ENCODE measurements around the gene APBA1. TPM values are rescaled to one million over a fixed set of nuclear protein-coding genes. Genes with fewer than 3 reads are reported as not detected.
A peak's percentile ranks its signal among the peaks of the same experiment; 100 is the strongest.

APBA1 gene
- not detected for polyA plus RNA-seq

DNA sequence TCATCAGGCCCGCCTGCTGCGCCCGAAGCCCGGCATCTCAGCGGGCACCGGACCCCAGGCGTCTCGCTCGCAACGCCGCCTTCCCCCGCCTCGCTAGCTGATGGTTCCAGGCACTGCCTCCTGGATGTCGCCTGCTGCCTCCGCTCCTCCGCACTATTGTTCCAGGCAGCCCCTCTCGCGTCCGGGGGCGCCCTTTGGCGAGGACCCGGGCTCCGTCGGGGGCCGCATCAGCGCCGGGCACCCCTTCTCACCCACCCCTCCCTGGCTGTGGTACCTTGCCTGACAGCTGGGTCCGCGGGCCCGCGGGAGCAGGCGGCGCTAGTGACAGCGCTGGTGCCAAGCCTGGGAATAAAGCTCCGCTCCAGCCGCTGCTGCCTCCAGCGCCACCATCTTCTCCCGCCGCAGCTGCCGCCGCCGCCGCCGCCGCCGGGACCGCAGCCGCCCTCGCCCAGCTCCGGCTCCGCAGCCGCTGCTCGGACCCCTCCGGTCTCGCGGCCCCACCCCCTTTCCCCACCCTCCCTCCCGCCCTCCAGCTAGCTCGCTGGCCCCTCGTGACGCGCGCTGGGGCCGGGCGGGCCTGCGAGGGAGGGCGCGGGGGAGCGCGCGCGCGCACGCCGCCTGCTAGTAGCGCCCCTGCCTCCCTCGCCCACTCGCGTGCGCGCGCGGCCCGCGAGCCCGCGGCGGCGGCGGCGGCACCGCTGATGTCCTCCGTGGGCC lies at the start of gene APBA1:
Gene APBA1, minus strand, starts transcription at position 493 of the 717 bp plus-strand sequence.
- Mint-ChIP-seq H3K9me3 (no peaks in the 10 kb centered on the region), H3K36me3 (no peaks in the 10 kb centered on the region), H3K27me3 (peaks cover 22% of the 10 kb centered on the region), H3K4me3 (peak within 1 kb of the TSS; percentile 43 to 85 (median 82)), H3K4me1 (peaks cover 0 to 14% (median 0%) of the 10 kb centered on the region in 3 donors), H3K27ac (no peak within 1 kb of the TSS)

DNA sequence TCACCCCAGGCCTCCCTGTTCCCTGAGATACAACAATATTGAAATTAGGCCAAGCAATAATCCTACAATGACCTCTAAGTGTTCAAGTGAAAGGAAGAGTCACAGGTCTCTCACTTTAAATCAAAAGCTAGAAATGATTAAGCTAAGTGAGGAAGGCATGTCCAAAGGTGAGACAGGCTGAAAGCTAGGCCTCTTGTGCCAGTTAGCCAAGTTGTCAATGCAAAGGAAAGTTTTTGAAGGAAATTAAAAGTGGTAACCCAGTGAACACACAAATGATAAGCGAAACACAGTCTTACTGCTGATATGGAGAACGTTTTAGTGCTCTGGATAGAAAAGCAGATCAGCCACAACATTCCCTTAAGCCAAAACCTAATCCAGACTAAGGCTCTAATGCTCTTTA lies 47.8 kb upstream of the APBA1 start:
- peaks cover 0 to 1% (median 0%) of the 10 kb centered on the region in 3 donors for H3K4me1 Mint-ChIP-seq
- no peak overlapping the region for H3K4me3 Mint-ChIP-seq
- no peak overlapping the region for H3K27ac Mint-ChIP-seq
- no peaks in the 10 kb centered on the region for H3K27me3 Mint-ChIP-seq
- H3K9me3 Mint-ChIP-seq = peaks cover 0 to 4% (median 0%) of the 10 kb centered on the region in 3 donors
- H3K36me3 Mint-ChIP-seq = peaks cover 25% of the 10 kb centered on the region

DNA sequence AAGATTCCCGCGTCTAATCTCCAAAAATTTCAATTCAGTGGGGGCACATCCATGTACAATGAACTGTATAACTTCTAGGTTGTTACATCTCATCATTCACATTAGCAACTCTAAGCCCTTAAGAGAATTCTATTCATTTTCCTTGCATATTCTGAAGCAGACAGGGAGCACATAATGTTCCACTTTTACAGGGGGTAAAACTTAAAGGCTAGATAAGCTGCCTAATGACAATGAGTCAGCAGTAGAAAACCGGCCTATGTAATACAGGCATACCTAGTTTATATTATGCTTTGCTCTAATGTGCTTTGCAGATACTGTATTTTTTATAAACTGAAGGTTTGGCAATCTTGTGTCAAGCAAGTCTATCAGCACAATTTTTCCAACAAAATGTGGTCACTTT lies 47.2 kb upstream of the APBA1 start:
- H3K36me3 Mint-ChIP-seq = peaks cover 22% of the 10 kb centered on the region
- H3K27ac Mint-ChIP-seq = no peak overlapping the region
- no peak overlapping the region for H3K4me3 Mint-ChIP-seq

DNA sequence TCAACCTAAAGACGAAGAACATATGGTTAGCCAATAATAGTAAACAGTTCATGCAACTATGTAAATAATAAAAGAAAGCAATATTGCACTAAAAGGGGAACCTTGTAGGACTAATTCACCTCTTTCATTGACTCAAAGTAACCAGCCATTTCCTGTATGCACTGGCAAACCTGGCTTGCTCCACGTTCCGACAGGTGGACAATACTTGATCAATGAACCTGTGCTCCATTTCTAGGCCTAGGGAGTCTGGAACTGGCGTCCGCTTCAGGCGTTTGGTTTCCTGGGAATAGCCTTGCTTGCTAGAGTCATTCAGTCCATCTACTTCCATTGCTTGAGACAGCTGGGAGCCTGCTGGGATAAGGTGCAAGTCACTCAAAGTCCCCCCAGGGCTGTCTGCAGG lies 46.0 kb upstream of the APBA1 start:
- Mint-ChIP-seq H3K36me3 (peaks cover 21% of the 10 kb centered on the region), H3K27me3 (no peaks in the 10 kb centered on the region), H3K4me3 (no peak overlapping the region), H3K9me3 (peaks cover 0 to 4% (median 0%) of the 10 kb centered on the region in 3 donors), H3K4me1 (no peaks in the 10 kb centered on the region), H3K27ac (no peak overlapping the region)

More for the DNA sequence above, 47.2 kb upstream of the APBA1 start:
- Mint-ChIP-seq H3K27me3 (no peaks in the 10 kb centered on the region), H3K9me3 (peaks cover 0 to 4% (median 0%) of the 10 kb centered on the region in 3 donors), H3K4me1 (no peaks in the 10 kb centered on the region)

DNA sequence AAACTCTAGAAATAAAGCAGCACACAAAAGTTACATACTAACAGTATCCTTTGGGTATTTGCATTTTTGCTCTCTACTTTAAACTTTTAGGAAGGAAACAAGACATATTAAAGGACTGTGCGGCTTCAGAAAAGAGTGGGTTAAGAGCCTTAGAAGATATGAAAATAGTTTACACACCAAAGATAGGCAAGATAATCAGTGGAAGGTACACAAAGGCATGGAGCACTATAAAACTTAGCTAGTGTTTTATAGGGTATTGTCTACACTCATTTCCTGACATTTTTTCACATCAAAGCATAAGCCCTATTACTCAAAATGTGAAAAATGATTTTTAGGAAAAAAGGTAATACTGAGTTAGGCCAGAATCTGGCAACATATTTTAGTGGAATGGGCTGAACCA lies 43.7 kb upstream of the APBA1 start:
- H3K27me3 Mint-ChIP-seq = no peaks in the 10 kb centered on the region
- H3K9me3 Mint-ChIP-seq = peaks cover 0 to 2% (median 0%) of the 10 kb centered on the region in 3 donors
- no peak overlapping the region for H3K4me3 Mint-ChIP-seq
- H3K27ac Mint-ChIP-seq = no peak overlapping the region
- no peaks in the 10 kb centered on the region for H3K4me1 Mint-ChIP-seq
- H3K36me3 Mint-ChIP-seq = peaks cover 20% of the 10 kb centered on the region

DNA sequence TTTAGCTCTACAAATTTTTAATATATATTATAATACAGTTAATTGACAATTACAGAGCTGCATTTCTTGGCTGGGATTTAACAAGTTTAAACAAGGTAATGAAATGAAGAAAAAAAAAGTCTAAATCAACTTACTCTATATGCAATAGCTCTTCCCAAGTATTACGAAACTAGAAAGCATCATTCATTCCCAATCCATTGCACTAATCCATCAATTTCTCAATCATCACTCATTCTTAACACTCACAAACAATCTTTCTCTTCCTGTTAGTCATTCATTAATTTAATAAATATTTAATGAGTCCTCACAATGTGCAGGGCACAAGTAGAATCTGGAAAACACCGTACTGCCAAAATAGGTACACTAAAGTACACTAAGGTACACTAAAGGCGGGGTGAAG lies 42.9 kb upstream of the APBA1 start:
- Mint-ChIP-seq H3K27me3 (no peaks in the 10 kb centered on the region), H3K36me3 (peaks cover 15% of the 10 kb centered on the region), H3K4me3 (no peak overlapping the region), H3K9me3 (peaks cover 0 to 2% (median 0%) of the 10 kb centered on the region in 3 donors), H3K4me1 (no peaks in the 10 kb centered on the region), H3K27ac (no peak overlapping the region)

DNA sequence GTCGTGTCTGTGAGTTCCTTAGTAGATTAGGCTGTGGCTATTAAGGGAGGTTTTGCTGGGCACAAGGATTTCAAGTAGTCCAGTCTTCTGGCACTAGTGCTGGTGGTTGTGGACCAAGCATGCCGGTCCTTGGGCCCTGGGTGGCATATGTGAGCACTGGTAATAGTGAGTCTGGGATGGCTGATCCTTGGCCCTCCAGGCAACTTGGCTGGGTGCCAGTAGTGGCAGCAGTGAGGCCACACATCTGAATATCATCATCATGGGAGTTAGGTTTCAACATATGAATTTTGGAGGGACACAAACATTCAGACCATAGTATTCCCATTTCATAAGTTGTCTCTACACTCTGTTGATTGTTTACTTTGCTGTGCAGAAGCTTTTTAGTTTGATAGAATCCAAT lies 25.3 kb upstream of the APBA1 start:
- Mint-ChIP-seq H3K27ac (no peak overlapping the region), H3K4me3 (no peak overlapping the region), H3K9me3 (peaks cover 15 to 38% (median 18%) of the 10 kb centered on the region in 3 donors), H3K36me3 (no peaks in the 10 kb centered on the region), H3K4me1 (no peaks in the 10 kb centered on the region), H3K27me3 (peaks cover 4% of the 10 kb centered on the region)

DNA sequence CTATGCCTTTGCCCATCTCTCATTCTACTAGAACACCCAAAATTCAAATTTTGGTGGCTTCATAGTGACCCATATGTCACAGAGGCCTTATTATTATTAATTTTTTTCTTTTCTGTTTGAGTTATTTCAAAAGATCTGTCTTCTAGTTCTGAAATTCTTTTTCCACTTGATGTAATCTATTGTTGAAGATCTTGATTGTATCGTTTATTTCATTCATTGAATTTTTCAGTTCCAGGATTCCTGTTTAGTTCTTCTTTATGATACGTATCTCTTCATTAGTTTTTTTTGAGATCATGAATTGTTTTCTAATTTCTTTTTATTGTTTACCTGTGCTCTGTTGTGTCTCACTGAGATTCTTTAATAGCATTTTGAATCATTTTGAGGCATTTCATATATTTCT lies 24.6 kb upstream of the APBA1 start:
- Mint-ChIP-seq H3K27ac (no peak overlapping the region), H3K4me1 (no peaks in the 10 kb centered on the region), H3K9me3 (peaks cover 15 to 35% (median 18%) of the 10 kb centered on the region in 3 donors), H3K4me3 (no peak overlapping the region), H3K27me3 (peaks cover 4% of the 10 kb centered on the region), H3K36me3 (no peaks in the 10 kb centered on the region)

DNA sequence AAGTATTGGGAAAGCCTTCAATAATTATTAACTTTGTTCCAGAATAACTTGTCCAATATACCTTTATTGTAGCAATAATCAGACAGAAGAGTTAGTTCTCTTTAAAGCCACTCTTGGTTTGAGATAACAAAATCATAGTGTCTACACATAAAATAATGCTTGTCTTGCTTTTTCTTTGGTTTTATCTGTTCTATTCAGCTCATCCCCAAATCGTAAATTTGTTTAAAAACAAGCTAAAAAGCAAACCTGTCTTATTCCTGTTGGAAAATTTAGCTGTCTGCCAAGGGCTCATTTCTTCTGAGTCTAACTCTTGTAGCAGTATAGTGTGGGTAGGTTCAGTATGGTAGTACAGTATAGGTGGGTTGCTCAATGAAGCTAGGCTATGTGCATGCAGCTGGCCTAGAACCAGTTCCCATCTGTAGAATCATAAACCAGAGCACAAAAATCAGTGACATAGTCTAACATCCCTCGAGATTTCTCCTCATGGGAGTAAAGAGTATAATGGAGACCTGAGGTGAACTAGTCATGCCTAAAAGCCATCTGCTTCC lies 17.9 kb upstream of the APBA1 start:
- Mint-ChIP-seq H3K4me3 (no peak overlapping the region), H3K27me3 (peaks cover 2% of the 10 kb centered on the region), H3K4me1 (no peaks in the 10 kb centered on the region), H3K36me3 (peaks cover 2% of the 10 kb centered on the region), H3K9me3 (peaks cover 2 to 8% (median 6%) of the 10 kb centered on the region in 3 donors), H3K27ac (no peak overlapping the region)

DNA sequence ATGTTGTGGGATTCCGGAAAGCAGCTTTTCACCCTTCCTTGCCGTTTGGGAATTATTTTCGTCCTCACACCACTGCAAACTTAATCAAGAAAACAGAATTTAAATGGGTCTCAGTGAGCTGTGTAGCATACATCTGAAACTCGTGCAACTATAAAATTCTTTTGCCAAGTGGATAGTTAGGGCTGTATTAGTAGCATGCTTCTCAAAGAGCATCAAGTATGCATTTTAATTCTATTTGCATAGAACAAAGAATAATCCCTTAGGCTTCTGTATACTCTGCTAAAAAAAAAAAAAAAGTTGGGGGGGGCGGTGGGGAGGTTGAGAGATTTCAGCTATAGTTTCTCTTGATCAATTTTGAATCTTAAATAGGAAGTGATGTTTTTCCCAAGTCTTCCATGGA lies 11.8 kb upstream of the APBA1 start:
- H3K9me3 Mint-ChIP-seq = no peaks in the 10 kb centered on the region
- H3K4me1 Mint-ChIP-seq = no peaks in the 10 kb centered on the region
- no peaks in the 10 kb centered on the region for H3K36me3 Mint-ChIP-seq
- H3K27me3 Mint-ChIP-seq = peaks cover 3% of the 10 kb centered on the region
- peak overlapping the region in 1 of 4 donors; percentile 28 for H3K4me3 Mint-ChIP-seq
- H3K27ac Mint-ChIP-seq = no peak overlapping the region

DNA sequence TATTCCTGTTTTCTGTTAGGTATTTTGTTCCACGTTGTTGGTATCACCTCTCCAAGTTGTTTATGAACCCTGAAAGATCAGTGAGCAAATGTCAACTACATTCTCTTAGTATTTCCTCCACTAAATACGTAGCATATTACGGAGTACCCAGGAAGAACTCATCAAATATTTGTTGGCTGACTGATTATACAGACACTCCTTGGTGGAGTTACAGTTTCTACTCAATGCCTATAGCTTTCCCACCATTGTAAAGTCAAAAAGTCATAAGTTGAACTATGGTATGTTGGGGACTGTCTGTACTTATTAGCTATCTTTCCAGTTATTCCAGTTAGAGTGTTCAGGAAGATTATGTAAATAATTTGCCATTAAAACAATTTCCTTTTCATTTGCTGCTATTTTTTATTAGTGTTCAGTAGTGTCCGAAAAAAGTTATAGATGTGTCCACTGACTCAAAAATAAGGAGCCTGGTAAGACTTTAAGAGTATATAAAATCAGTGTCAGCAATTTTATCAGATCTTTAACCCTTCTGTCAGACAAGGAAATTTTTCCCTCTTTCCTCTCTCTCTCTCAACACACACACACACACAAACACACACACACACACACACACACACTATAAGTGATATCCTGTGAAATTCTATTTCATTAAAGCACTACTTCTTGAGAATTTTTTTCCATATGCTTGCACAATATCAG lies 6.8 kb upstream of the APBA1 start:
- Mint-ChIP-seq H3K36me3 (no peaks in the 10 kb centered on the region), H3K4me1 (peaks cover 0 to 5% (median 0%) of the 10 kb centered on the region in 3 donors), H3K27ac (no peak overlapping the region), H3K9me3 (no peaks in the 10 kb centered on the region), H3K27me3 (peaks cover 2% of the 10 kb centered on the region), H3K4me3 (no peak overlapping the region)

DNA sequence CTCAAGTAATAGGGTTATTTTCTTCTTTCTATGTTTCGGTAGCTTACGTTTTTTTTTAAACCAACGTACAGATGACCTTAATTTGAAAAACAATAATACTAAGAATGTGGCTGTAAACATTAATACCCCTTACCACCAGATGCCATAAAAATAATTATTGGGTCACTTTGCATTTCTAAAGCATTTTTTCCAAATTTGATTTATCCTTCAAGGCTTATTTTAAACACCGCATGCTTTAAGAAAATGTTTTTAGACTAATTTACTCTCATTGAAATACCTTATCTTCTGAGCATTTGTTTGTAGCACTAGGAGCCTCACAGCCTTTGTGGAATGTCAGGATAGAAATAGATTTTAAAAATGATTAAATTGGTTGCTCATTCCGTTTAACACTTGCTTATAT lies 5.8 kb upstream of the APBA1 start:
- H3K4me1 Mint-ChIP-seq = peaks cover 0 to 7% (median 0%) of the 10 kb centered on the region in 3 donors
- no peaks in the 10 kb centered on the region for H3K36me3 Mint-ChIP-seq
- H3K27me3 Mint-ChIP-seq = peaks cover 7% of the 10 kb centered on the region
- no peak overlapping the region for H3K4me3 Mint-ChIP-seq
- H3K27ac Mint-ChIP-seq = no peak overlapping the region
- H3K9me3 Mint-ChIP-seq = no peaks in the 10 kb centered on the region

DNA sequence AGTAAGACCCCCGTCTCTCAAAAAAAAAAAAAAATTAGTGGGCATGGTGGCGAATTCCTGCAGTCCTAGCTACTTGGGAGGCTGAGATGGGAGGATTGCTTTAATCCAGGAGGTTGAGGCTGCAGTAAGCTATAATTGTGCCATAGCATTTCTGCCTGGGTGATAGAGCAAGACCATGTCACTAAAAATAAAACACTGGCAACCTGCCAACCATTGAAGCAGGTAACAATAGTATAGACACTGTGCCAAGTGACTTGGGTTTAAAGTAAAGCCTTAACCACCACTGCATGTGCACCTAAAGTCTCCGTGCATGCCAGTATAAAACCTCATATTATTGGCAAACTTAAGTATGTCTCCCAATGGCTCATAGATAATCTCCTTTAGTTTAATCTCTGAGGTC lies 3.4 kb upstream of the APBA1 start:
- H3K27ac Mint-ChIP-seq = no peak overlapping the region
- H3K4me3 Mint-ChIP-seq = no peak overlapping the region
- no peaks in the 10 kb centered on the region for H3K36me3 Mint-ChIP-seq
- H3K9me3 Mint-ChIP-seq = no peaks in the 10 kb centered on the region
- peaks cover 18% of the 10 kb centered on the region for H3K27me3 Mint-ChIP-seq
- peaks cover 0 to 14% (median 0%) of the 10 kb centered on the region in 3 donors for H3K4me1 Mint-ChIP-seq

DNA sequence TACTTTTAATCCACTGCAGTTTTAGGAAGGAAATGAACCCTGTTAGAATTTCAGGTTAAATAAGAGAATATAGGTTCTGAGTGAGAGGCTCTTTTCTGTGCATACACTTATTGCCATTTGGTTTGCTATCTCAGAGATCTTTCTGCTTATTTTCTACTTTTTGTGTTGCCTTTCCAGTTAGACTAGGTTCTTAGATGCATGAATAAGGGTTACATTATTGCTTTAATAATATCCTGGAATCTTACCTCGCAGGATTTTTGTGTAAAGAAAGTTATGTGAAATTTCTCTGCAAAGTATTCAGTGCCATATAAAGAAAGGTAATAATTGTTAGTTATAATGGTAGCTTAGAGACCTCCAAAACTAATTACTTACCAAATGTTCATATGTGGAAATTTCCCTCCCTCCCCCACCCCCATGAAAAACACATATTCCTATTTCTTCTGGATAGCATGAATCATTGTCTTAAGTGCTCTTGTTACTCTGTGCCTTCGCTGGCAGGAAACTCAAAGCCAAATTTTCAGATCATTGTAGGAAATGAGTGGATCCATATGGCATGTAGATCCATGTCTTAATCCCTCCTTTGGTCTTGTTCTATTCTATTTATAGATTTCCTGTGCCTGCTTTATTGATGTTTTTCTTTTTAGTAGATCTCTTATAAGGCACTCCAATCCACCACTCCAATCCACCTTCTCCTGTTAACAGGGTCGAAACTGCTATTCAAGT lies 2.7 kb upstream of the APBA1 start:
- Mint-ChIP-seq H3K36me3 (no peaks in the 10 kb centered on the region), H3K9me3 (no peaks in the 10 kb centered on the region), H3K27me3 (peaks cover 22% of the 10 kb centered on the region), H3K4me3 (peak overlapping the region in 2 of 4 donors; percentile 6 to 43), H3K4me1 (peaks cover 0 to 14% (median 0%) of the 10 kb centered on the region in 3 donors), H3K27ac (no peak overlapping the region)

DNA sequence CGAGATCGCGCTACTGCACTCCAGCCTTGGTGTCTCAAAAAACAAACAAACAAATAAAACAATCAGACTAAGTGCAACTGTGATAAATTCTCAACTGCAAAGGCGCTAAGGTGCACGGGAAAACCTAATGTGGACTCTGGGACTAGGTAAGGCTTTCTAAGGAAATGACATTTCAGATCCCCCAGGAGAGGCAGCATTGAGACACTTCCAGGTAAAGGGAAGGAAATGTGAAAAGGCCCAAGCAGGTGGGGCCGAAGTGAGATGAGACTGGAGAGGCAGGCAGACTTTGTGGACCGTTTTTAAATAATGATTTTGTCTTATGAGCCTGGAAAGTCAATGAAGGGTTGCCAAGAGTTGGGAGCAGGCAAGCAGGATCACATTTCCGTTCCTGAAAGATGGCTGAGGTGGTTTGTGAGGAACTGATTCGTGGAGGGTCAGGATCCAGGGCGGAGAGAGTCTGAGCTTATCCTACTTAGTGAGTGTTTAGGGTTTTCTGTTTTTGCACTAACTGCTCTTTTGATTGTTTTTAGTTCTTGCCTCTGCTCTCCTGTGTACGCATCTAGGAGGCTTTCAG lies 2.0 kb upstream of the APBA1 start:
- Mint-ChIP-seq H3K9me3 (no peaks in the 10 kb centered on the region), H3K4me1 (peaks cover 0 to 14% (median 0%) of the 10 kb centered on the region in 3 donors), H3K27me3 (peaks cover 22% of the 10 kb centered on the region), H3K4me3 (peak overlapping the region in 2 of 4 donors; percentile 43 to 66), H3K36me3 (no peaks in the 10 kb centered on the region), H3K27ac (no peak overlapping the region)
